Tibial artery (tissue), 4 donors: ENCODE data around the gene CTIF.

Experiments
- DNase-seq, 2 donors: peaks; one replicate each; pipeline ENCODE4 v3.0.0-alpha.2; 2019
- H3K27ac ChIP-seq, 2 donors: fragments of 200-600 bp; sonication (generic) in 1 of 2; 1 replicate in 1 of 2; 2 replicates in 1 of 2; pipeline ENCODE4 v1.5.1; 2018 to 2019; ENCODE audit warnings: mild to moderate bottlenecking in 1 of 2
- H3K27me3 ChIP-seq, 2 donors: fragments of 200-600 bp; sonication (generic) in 1 of 2; one replicate each; pipeline versions ENCODE4 v1.5.1 to v1.6.0; 2016 to 2019
- H3K36me3 ChIP-seq, 3 donors: fragments of 200-600 bp; sonication (generic) in 2 of 3; one replicate each; pipeline ENCODE4 v1.5.1; 2016 to 2019; ENCODE audit warnings: mild to moderate bottlenecking in 2 of 3
- H3K4me1 ChIP-seq, 4 donors: fragments of 200-600 bp; sonication (generic) in 2 of 4; 1 replicate in 3 of 4; 2 replicates in 1 of 4; pipeline ENCODE4 v1.5.1; 2016 to 2019
- H3K4me3 ChIP-seq, 2 donors: fragments of 200-600 bp; sonication (generic) in 1 of 2; 1 replicate in 1 of 2; 2 replicates in 1 of 2; pipeline ENCODE4 v1.5.1; 2018 to 2019; ENCODE audit warnings: mild to moderate bottlenecking in 2 of 2
- H3K9me3 ChIP-seq, 3 donors: fragments of 200-600 bp; sonication (generic) in 1 of 3; one replicate each; pipeline ENCODE4 v1.5.1; 2016 to 2019
- intact Hi-C: fragments of 100-400 bp; cut with DNase I; formaldehyde crosslinking; loops from one replicate; pipeline ENCODE4 v1.15.0; 2023; ENCODE audit warnings: low total_unique reads
- TF ChIP-seq, protein P1 (sequence below), 2 experiments: fragments of 200-600 bp in 1 of 2; fragments of 450-650 bp in 1 of 2; IDR thresholded peaks; one replicate each; pipeline ENCODE4 v1.5.1; 2017 to 2019; ENCODE audit warnings: antibody characterized with exemption in 2 of 2, mild to moderate bottlenecking in 1 of 2, moderate library complexity in 1 of 2

CTIF gene

DNA sequence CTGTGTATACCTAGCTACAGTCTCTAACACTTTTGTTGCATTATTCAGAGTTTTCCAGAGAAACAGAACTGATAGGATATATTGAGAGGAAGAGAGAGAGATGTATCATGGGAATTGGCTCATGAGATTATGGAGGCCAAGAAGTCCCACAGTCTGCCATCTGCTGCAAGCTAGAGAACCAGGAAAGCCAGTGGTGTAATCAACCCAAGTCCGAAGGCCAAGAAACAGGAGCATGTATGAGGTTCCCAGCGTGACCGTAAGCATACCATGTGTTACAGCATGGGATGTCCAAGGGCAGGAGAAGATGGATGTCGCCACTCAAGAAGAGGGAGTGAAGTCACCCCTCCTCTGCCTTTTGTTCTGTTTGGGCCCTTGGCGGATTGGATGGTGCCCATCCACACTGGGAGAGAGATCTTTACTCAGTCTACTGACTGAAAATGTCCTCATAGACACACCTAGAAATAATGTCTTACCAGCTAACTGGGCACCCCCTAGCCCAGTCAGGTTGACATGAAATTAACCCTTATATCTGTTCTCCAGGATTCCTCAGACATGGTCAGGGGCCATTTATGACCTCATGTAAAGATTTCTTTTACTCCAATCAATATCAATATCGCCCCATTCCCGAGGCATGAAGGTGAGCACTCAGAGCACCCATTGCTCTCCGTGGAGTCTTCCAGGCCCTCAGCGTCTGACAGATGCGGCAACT lies 179.6 kb downstream of the CTIF start:
- TF ChIP-seq, protein P1, sequence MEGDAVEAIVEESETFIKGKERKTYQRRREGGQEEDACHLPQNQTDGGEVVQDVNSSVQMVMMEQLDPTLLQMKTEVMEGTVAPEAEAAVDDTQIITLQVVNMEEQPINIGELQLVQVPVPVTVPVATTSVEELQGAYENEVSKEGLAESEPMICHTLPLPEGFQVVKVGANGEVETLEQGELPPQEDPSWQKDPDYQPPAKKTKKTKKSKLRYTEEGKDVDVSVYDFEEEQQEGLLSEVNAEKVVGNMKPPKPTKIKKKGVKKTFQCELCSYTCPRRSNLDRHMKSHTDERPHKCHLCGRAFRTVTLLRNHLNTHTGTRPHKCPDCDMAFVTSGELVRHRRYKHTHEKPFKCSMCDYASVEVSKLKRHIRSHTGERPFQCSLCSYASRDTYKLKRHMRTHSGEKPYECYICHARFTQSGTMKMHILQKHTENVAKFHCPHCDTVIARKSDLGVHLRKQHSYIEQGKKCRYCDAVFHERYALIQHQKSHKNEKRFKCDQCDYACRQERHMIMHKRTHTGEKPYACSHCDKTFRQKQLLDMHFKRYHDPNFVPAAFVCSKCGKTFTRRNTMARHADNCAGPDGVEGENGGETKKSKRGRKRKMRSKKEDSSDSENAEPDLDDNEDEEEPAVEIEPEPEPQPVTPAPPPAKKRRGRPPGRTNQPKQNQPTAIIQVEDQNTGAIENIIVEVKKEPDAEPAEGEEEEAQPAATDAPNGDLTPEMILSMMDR (IDR thresholded peaks at IDR 0.05): no peak
- no peaks in the 10 kb centered on the region for H3K27me3 ChIP-seq
- no peak overlapping the region for H3K27ac ChIP-seq

DNA sequence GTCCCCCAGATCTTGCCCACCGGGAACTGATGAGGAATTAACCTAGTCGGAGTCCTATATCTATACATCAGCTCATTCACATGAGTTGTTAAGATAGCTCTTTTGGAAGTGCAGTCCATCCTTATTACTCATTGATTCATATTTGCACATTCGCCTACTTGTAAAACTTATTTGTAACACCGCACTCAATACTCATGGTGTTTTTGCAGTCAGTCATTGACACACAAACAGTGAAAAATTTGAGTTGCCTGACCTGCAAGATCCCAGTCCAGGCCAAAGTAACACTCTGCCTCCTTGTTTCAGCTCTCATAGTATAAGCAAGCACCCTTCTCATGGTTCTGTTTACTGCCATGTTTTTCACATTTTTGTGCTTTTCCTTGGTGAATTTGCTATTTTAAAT lies 180.6 kb downstream of the CTIF start:
- peaks cover 0 to 37% (median 21%) of the 10 kb centered on the region in 4 donors for H3K4me1 ChIP-seq
- TF ChIP-seq, protein P1 (IDR thresholded peaks at IDR 0.05): no peak
- H3K27ac ChIP-seq: no peak overlapping the region
- H3K27me3 ChIP-seq: no peaks in the 10 kb centered on the region
- no peak overlapping the region for H3K4me3 ChIP-seq
- no peaks in the 10 kb centered on the region for H3K9me3 ChIP-seq
- peaks cover 0 to 16% (median 6%) of the 10 kb centered on the region in 3 donors for H3K36me3 ChIP-seq
- intact Hi-C loops: no loop called here
- no peak for DNase-seq

More for the DNA sequence above, 179.6 kb downstream of the CTIF start:
- peaks cover 0 to 20% (median 6%) of the 10 kb centered on the region in 3 donors for H3K36me3 ChIP-seq
- no peak overlapping the region for H3K4me3 ChIP-seq
- no peaks in the 10 kb centered on the region for H3K9me3 ChIP-seq
- peaks cover 0 to 37% (median 21%) of the 10 kb centered on the region in 4 donors for H3K4me1 ChIP-seq
- DNase-seq: no peak
- intact Hi-C loops: no loop called here

DNA sequence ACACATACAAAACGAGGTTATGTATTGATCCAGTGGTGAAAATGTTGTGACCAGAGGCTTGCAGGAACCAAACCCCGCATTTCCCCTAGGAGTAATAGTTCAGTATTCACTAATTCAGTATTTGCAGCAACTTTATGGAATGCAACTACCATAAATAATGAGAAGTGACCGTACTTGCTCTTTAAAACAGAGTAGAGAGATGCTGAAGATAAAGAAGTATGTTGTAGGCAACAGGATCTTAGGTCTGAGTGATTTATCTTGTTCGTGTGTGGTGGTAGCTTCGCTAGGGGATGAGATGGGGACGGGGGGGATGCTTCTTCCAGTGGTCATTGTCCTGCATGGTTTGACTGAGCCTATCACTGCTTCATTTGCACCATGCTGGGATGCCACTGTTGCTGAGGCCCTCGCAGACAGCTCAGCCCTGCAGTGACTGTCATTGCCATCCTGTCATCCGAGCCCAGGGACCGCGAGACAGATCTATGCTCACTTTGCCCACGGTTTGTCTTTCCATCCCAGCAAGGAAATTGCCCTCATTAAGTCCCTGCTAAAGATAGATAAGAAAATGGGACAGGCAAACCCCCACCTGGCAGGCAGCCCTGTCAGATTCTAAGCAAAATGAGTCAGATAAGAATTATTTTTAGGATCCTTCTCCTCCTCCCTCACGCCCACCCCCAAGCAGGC lies 181.3 kb downstream of the CTIF start:
- H3K36me3 ChIP-seq: peaks cover 0 to 16% (median 6%) of the 10 kb centered on the region in 3 donors
- peak overlapping the region in 1 of 2 donors; percentile 11 for H3K27ac ChIP-seq
- peaks cover 0 to 37% (median 21%) of the 10 kb centered on the region in 4 donors for H3K4me1 ChIP-seq
- intact Hi-C loops: no loop called here
- DNase-seq: no peak
- no peak overlapping the region for H3K4me3 ChIP-seq
- no peaks in the 10 kb centered on the region for H3K9me3 ChIP-seq
- H3K27me3 ChIP-seq: no peaks in the 10 kb centered on the region
- TF ChIP-seq, protein P1 (IDR thresholded peaks at IDR 0.05): no peak

DNA sequence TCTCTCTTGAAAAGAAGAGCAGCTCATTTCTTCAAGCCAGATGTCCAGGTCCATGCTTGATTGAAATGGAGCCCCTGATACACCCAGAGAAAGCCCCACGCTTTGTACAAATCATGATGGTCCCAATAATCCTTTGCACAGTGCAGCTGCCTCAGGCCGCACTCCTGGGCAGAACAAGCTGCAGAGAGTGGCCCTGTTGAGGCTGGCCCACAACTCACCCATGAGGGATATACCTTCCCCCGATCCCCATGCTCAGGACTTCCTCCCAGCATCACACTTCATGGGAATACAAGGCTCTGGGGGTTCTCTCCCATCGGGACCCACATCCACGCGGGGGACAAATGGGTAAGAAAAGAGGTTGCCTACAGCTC lies 181.8 kb downstream of the CTIF start:
- DNase-seq: no peak
- no peak overlapping the region for H3K4me3 ChIP-seq
- peaks cover 0 to 16% (median 6%) of the 10 kb centered on the region in 3 donors for H3K36me3 ChIP-seq
- H3K27me3 ChIP-seq: no peaks in the 10 kb centered on the region
- H3K9me3 ChIP-seq: no peaks in the 10 kb centered on the region
- TF ChIP-seq, protein P1 (IDR thresholded peaks at IDR 0.05): no peak
- intact Hi-C loops: no loop called here
- H3K27ac ChIP-seq: no peak overlapping the region
- peaks cover 0 to 37% (median 21%) of the 10 kb centered on the region in 4 donors for H3K4me1 ChIP-seq

DNA sequence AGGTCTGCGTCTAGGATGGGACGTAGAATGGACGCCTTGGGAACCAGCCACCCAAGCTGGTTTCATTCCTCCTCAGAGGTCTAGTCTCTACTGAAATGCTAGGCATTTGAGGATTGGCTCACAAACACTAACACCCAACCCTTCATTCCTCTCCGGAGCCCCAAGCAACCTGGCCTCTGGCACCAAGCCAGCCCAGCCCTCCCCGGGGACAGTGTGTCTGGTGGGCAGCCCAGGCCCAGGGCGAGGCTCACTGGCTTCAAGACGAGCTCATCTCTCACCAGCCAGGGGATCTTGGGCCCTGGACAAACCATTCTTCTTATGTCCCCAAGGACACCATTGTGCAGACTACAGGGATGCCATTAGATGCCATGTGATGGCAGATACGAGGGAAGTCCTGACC lies 182.5 kb downstream of the CTIF start:
- TF ChIP-seq, protein P1 (IDR thresholded peaks at IDR 0.05): no peak
- H3K9me3 ChIP-seq: no peaks in the 10 kb centered on the region
- peaks cover 0 to 30% (median 21%) of the 10 kb centered on the region in 4 donors for H3K4me1 ChIP-seq
- peaks cover 0 to 16% (median 6%) of the 10 kb centered on the region in 3 donors for H3K36me3 ChIP-seq
- H3K27ac ChIP-seq: peak overlapping the region in 1 of 2 donors; percentile 9
- intact Hi-C loops: no loop called here
- no peak for DNase-seq
- no peak overlapping the region for H3K4me3 ChIP-seq
- H3K27me3 ChIP-seq: no peaks in the 10 kb centered on the region
